Stimulated activated CD8-positive, alpha-beta memory T cell treated with anti-CD3 and anti-CD28 coated beads, Interleukin-7, amount 100 ng/mL, for 1 hour (primary cell): ENCODE results near the gene MSI2.

ENCODE experiments used
- DNase-seq, 2 donors: peaks; one replicate each; pipeline ENCODE4 v3.0.0-alpha.2; 2020; ENCODE audit warnings: low read depth in 2 of 2

MSI2 gene

GRCh38 chr17:57522042-57523005, 266.0 kb downstream of the MSI2 start:
- DNase-seq, result no peak

DNA sequence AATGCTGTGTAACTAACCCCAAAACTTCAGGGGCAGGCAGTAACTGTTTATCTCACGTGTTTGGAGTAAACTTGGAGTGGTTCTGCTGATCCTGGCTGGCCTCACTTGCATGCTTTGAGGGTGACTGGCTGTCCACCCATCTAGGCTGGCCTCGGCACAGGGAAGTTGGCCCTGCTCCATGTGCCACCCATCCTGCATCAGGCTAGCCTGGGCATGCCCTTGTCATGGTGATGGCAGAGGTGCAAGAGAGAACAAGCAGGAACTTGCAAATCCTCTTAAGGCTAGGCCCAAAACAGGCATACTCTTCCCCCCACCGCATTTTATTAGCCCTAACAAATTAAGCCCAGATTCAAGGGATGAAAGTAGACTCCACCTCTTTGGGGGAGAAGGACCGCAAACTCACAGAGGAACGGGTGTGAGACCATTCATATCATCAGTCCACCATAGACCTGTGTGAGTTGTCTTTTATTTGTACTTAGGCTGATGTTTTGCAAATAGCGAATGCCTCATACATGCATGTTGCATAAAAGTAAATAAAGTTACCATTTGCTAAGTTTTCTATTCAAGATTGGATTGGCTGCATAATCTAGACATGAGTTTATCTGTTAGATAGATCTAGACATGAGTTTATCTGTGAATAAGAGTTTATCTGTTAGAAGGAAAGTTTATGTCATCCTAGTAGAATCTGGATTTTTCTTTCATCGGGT, 267.8 kb downstream of the MSI2 start:
- no peak for DNase-seq

DNA sequence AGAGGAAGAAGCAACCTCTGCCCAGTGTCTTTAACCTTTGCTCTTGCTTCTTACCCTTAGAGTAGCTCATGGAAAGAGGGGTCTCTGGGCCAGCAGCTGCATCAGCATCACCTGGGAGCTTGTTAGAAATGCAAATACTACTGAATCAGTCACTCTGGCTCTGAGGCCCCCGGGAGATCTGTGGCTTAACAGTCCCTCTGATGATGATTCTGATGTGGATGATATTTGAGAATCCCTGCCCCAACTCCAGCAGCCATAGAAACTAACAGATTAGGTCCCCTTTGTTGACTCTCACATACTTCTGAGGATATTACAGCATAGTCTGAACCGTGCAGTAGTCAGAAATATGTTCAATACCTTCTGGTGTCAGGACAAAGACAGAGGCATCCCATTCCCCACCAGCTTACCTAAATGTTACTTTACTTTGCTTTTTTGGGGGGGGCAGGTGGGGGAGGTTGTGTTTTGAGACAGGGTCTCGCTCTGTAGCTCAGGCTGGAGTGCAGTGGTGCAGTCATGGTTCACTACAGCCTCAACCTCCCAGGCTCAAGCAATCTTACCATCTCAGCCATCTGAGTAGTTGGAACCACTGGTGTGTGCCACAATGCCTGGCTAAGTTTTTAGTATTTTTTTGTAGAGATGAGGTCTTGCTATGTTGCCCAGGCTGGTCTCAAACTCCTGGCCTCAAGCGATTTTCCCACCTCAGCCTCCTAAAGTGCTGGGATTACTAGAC, 268.7 kb downstream of the MSI2 start:
- no peak for DNase-seq

- no peak for DNase-seq
Measured at GRCh38 chr17:57527221-57528057, 271.1 kb downstream of the MSI2 start.

- no peak for DNase-seq
Measured at GRCh38 chr17:57528058-57528451, 271.7 kb downstream of the MSI2 start.

DNA sequence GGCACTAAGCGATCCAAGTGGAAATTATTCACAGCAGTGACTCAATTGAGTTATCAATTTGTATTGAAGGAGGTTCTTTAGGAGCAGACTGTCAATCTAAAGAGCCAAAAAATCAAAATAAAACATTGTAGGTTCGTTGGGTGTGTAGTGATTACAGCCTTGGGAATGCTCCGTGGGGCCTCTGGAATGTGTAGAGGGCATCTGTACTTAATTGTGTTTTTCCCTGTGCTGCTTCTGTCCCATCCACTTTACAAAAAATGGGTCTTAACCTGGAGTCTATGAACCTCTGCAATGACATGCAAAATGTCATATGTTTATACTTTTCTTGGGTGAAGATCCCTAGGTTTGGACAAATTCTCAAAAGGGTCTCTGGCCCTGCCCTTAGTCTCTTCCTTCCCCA, 273.7 kb downstream of the MSI2 start:
- DNase-seq, result no peak

DNA sequence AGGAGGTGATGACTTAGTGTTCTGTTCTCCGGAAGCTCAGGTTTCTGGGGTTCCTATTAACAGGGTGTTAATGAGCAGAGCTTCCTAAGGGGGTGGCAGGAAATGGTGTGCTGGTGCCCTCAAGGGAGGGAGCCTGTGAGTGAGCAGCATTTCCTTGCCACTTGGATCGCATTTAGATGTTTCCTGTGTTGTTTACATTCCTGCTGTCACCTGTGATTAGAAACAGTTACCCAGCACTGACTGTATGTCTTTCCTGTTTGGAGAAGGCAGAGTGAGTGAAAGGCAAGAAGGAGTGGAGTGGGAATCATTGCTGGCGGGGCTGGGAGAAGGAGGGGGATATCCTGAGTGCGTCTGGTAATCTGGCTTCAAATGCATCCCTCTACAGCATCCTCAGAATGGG, 274.2 kb downstream of the MSI2 start:
- DNase-seq, result no peak

GRCh38 chr17:57531078-57531477, 274.8 kb downstream of the MSI2 start:
- DNase-seq, result no peak

- DNase-seq, result no peak
Measured at GRCh38 chr17:57531648-57532504, 275.6 kb downstream of the MSI2 start.

DNA sequence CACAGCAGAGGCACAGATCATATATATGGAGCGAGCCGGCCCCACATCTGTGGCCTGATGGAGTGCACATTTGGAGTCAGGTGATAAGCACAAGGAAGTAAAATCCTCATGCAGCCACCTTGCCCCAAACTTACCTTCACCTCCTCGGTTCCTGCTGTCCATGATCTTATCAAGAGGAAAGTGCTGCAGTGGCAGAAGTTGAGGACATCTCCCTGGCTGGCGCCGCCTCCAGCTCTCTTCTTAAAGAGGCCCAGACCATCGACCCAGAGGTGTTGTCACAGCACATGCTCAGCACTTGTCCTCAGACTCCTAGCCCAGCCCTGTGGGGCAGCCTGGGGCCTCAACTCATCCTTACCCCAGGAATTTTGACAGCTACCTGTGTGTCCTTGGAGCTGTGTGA, 276.2 kb downstream of the MSI2 start:
- no peak for DNase-seq

DNA sequence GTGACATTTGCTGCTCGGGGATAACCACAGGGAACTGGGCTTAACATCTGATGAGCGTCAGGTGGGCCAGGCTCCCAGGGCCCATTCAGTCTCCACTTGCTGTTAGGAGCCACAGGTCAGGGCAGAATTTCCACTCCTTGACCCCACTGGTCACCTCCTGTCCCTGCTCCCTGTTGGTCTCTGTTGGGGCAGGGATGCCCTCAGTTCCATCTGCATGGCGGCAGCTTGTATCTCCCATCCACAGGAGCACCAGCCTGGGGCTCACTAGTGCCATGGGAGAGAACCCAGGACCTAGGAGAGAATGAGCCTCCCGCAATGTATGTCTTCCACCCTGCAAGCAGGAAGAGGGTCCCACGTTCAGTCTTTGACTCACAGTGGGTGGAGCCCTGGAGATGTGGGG, 276.6 kb downstream of the MSI2 start:
- DNase-seq, result no peak

GRCh38 chr17:57533684-57534305, 277.5 kb downstream of the MSI2 start:
- DNase-seq, result no peak

- DNase-seq, result no peak
Measured at GRCh38 chr17:57534863-57535248, 278.5 kb downstream of the MSI2 start.

DNA sequence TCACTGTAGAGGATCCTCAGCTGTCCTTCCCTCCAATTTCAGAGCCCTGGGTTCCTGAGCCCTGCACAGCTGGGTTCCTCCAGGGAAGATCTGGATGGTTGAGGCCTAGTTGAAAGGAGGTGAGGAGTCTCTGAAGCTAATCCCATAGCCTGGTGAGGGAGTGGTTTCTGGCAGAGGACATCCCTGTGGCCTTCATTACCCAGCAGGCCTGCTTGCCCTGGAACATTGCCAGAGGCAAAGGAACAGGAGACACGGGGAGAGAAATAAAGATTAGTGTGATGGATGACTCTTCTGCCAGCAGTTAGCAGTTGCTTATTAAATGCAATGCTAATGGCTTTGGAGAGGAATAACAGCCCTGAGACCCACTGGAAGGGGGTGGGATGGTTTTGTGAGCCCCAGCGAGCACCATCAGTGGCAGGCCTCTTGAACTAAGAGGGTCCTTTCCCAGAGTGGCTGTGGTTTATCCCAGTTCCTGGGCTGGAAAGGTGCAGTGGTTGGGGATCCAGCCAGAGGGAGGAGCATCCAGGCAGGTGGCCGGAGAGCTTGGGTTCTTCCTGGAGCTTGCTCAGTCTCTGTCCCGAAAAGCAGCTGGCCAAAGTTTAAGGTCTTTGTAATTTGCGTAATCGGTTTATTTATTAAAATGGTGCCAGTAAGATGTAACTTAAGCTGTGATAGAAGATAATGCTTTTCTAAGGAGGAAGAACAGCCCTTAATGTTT, 279.1 kb downstream of the MSI2 start:
- DNase-seq, result no peak

GRCh38 chr17:57536289-57536688, 280.0 kb downstream of the MSI2 start:
- DNase-seq, result no peak

DNA sequence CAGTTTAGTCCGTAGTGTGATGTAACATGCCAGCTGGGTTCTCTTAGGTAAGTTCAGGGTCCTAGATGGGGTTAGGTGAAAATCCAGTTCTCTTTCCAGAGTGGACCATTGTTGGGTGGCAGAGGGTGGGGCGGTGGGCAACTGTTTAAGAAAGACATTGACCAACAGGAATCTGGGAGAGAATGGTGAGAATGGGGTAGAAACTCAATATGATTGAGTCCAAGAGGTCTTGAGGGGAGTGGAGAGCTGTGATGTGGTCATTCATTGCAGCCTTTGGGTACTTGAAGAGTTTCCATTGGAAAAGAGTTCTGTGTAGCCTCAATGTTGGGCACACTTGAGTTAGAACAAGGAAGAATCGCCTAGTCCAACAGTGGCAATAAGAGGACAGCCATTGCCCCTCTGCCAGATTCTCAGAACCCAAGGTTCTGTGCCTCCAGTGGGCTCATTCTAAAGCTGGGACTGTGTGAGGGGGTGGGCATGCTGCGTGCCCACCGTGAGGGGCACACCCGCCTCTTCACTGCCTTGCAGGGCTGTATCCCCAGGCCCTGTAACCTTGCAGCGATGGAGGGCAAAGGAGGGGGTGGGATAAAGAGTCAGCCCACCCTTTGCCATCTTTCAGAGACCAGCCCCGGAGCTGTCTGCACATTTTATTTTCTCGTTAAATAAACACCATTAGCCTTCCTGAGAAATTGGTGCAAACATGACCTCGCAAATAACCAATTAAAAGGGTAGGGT, 280.6 kb downstream of the MSI2 start:
- no peak for DNase-seq

DNA sequence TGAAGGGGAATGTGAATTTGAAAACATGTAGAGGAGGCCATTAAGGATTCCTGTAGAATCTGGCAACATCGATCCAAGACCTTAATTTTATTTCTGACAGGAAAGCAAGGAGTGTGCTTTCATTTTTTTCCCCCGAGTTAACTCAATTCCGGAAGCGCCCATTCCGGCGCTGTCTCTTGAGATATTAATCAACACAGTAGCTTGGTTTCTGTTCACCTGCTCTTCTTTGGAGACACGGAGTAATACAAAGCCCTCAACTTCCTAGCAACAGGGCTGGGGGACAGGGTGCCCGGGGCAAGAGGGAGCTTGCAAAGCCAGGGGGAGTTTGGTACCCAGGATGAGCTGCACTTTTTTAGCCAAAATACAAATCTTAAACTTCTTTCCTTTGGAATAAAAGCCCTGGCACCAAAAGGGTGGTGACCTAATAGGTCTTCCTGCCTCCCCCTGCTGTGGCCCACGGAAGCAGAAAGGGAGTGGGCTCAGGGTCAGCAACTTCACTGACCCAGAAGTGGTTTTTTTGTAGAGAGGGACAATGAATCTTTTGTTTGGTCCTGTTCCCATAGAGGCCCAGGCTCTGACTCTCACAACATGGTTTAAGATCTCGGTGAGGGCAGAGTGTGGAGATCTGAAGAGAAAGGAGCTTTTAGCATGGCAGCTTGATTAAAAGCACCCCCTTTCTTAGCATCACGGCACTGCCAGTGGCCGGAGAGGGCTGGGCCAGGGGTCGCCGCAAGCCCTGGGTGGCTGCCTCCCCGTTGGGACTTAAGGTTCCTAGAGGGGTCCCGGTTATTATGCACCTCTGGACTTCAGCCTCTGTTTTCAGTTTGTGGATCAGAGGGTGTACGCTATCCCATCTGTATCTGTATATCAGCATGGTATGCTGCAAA, 281.4 kb downstream of the MSI2 start:
- DNase-seq, result no peak
